Right renal pelvis (tissue), 4 donors: ENCODE data around the gene PNMA8A. TPM values are rescaled to one million over a fixed set of nuclear protein-coding genes. Genes with fewer than 3 reads are reported as not detected.
"Not testable (repeated sequence)": the region's sequence is repeated elsewhere in the genome, so short reads cannot be mapped to it uniquely, and the experiment has no call there.

Experiments used
- DNase-seq, 4 donors: peaks; one replicate each; pipeline ENCODE4 v3.0.0-alpha.2; 2013; ENCODE audit warnings: low read depth in 4 of 4, low spot score in 3 of 4, missing footprints in 1 of 4
- polyA plus RNA-seq, 4 donors: library from polyadenylated mRNA; unstranded; fragments of 120-200 nt; gene quantifications; one replicate each; pipeline ENCODE4 v1.2.1, GENCODE V29; 2013; ENCODE audit not compliant: insufficient read length in 4 of 4

The PNMA8A gene
- polyA plus RNA-seq, 4 donors, result 46.9 to 72.5 (median 54.5) TPM

DNA sequence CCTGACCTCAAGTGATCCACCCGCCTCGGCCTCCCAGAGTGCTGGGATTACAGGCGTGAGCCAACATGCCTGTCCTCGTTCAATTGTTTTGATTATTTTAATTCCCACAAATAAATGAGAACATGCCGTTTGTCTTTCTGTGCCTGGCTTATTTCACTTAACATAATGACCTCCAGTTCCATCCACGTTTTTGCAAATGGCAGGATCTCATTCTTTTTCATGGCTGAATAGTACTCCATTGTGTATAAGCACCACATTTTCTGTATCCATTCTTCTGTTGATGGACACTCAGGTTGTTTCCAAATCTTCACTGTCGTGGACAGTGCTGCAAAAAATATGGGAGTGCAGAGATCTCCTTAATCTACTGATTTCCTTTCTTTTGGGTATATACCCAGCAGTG is 37.9 kb downstream of the PNMA8A start:
- not testable (repeated sequence) for DNase-seq

DNA sequence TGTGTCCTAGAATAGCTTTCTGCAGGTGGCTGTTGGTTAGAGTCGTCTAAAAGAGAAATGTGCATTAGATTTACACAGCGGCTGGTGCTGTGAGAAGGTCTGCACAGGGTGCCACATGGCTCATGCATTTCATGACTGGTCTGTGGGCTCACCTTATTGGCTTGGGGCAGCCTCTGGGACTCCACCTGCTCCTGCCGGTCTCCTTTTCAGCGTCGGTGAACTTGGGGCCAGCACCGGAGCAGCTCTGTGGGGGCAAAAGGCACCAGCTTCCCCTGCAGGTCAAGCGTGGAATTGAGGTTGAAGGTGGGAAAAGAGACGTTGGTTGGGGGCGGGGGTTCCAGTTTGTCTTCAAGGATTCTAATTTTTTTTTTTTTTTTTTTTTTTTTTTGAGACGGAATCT is 39.5 kb downstream of the PNMA8A start:
- DNase-seq, result no peak

DNA sequence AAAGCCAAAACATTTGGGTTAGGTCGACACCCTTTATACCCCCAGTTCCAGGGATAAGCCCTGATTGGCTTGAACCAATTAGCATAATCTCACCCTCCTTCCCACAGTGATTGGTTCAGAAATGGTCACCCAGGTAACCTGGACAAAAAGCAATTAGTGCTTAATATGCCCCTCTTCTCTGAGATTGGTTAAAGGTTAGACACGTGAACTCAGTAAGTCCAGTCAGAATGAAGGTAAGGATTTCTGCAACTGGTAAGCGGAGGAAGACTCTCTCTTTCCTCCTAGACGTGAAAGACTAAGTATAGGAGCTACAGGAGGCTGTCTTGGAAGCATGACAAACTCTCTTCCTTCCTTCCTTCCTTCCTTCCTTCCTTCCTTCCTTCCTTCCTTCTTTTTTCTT is 41.4 kb downstream of the PNMA8A start:
- DNase-seq, result no peak

DNA sequence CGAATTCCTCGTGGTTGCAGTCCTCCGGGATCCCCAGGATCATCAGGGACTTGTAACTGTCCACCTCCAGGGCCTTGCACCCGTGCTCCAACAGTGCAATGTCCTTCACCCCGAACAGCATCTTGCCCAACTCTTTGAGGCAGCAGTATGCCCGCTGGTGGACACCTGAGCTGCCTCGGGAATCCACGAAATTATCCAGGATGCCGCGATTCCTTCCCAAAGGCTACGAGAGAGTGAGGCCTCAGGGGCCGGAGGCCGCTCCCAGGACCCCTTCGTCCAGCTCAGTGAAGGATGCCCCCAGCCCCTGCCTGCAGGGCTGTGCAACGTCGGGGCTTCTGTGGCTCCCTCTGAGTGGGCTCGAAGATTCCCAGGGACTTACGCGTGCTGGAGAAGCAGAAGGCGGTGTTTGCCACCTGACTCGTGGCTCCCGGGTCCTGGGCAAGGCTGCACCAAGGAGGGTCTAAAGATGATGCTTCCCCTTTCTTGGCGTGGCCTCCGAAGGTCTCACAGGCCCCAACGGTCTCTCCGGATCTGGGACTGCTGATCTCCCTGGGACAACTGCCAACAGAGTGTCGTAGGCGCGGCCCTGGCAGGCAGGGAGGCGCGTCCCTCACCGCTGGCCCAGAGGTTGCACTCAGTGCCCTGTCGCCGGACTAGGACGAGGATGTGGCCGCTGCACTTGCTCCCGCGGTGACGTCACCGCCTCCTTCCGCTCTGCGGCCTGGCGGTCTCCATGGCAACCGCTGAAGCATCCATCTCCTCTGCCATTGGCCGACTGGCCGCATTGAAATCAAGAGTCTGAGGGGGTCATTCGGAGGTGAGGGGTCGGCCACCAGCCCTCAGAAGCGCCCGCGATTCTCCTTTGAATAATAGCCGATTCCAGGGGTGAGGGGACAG is 42.9 kb downstream of the PNMA8A start, which contains the start of gene PNMA8C:
Gene PNMA8C (minus strand): TSS at position 698 of the 897 bp plus-strand sequence. CDS start 577 bp downstream, at position 121.
- no peak for DNase-seq

DNA sequence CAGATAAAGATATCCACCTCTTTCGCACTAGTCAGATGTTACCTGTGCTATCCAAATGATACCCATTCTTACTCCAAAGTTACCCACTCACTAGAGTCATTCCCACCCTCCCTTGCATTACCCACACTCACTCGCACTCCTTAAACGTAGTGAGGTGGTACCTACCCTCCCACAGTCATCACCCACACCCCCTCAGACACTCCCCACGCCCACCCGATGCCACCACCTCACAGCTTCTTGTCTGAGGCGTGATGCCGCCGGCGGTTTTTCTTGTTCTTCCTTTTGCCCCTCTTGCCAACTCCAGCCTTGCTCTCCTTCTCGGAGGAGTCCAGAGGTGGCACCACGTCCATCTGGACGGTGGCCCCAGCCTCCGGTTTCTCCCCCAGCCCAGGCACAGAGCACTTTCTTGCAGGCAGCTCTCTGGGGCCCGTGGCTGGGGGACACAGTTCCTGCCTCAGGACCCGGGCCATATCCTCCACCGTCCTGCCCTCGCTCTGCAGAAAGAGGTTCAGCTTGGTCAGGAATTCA is 43.8 kb downstream of the PNMA8A start:
- DNase-seq, result no peak

DNA sequence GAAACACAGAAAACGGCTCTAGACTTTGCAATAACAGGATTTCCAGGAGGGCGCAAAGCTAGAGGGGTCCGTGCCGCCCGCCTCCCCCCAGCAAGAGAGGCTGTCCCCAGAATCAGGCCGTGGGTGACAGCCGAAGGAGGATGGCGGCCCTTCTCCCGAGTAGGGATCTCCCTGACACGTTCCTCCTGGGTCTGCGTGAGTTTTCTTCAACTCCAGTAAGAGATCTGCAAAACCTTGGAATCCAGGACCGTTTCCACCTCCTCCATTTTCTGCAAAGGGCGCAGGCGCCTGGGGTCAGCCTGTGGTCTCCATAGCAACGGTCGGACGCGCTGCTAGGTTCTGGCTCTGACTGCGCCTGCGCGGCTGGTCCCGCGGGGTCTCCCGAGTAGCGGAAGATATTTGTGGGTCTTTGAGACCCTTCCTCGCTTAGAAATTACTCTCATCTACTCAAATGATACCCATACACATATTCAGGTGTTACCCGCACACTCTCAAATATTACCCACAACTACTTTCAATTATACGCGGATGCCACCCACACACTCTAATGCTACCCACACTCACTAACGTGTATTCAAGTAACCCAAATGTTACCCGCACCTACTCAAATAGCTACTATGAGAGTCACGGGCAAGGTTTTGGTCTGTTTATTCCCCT is 44.7 kb downstream of the PNMA8A start:
- peak in 1 of 4 donors; percentile 89 for DNase-seq

DNA sequence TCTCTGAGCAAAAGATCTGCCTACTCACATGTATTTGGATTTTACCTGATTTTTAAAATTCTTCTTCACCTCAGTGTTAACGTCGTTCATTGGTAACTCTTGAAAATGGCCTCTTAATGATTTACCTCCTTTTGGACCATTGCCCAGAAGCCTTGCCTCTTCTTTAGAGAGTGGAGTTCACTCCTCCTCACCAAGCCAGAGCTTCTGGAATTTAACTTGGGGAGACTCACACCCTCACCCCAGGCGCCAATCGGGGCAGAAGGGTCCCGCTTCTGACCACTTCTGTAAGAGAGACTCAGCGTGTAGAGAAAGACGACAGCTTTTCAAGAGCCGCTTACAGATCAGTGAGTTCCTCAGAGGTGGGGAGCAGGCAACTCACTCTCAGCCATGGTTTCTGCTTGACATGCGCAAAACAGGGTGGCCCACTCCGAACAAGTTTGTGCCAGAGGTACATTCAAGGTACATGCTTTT is 45.3 kb downstream of the PNMA8A start:
- DNase-seq, result peak in 1 of 4 donors; percentile 86

DNA sequence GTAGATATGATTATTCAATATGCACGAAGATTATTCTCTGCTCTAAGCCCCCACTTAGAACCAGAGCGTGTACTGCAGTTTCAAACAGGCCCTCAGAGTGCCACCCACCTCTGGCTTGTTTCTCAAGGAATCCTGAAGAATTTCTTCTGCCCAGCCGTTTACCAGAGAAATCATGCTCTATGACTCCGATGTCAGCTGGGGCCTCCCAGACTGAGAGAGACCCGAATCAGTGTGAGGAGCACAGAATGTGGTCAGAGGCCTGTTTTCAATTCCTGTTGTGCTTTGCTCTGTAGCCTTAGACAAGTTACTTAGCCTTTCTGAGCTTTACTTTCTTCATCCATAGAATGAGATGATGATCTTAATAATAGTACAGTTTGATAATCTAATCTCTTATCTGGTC is 48.2 kb downstream of the PNMA8A start:
- no peak for DNase-seq

DNA sequence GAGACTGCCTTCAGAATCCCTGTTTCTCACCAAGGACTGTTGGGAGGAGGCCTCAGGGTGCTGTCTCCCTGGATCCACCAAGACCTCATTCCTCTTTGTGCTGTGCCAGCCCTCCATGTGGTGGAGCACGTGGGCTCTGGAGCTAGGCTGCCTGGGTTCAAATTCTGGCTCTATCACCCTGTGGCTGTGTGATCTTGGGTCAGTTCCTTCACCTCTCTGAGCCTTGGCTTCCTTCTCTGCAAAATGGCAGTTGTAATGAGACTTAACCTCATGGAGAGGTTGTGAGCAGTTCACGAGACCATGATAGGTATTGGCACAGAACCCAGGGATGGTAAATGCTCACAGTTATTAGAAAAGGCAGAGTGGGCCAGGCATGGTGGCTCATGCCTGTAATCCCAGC is 49.0 kb downstream of the PNMA8A start:
- DNase-seq, result no peak

DNA sequence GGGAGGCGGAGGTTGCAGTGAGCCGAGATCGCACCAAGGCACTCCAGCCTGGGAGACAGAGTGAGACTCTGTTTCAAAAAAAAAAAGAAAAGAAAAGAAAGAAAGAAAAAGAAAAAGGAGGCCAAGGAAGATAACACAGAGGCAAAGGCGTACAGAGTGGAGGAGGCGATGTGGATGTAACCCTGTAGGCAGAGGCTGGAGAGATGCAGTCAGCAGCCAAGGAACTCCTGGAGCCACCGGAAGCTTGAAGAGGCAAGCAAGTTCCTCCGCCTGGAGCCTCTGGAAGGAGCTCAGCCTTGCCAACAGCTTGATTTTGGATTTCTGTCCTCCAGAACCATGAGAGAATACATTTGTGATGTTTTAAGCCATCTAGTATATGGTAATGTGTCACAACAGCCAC is 51.3 kb downstream of the PNMA8A start:
- no peak for DNase-seq

Other genes with a start within 250 kb of the PNMA8A start
- under 1 TPM in 1 of 4 donors, not detected in 3; 0.10 TPM for gene IGFL1, start 241.8 kb downstream of the PNMA8A start, polyA plus RNA-seq
- 10 to 100 TPM; 29.8 to 43.2 (median 37.2) TPM for gene HIF3A, start 174.5 kb downstream of the PNMA8A start, polyA plus RNA-seq
- 100 to 1,000 TPM in 2 of 4 donors, 10 to 100 TPM in 2; 90.8 to 110 (median 100) TPM for gene PPP5C, start 124.5 kb downstream of the PNMA8A start, polyA plus RNA-seq
- gene CCDC8, start 58.0 kb downstream of the PNMA8A start, polyA plus RNA-seq, result 10 to 100 TPM; 54.6 to 68.1 (median 58.8) TPM
- gene PNMA8C, start 42.6 kb downstream of the PNMA8A start, polyA plus RNA-seq, result under 1 TPM; 0.41 to 0.80 (median 0.57) TPM
- 1 to 10 TPM; 4.0 to 5.1 (median 4.8) TPM for gene PNMA8B, start 24.3 kb upstream of the PNMA8A start, polyA plus RNA-seq
- 100 to 1,000 TPM; 436 to 442 (median 441) TPM for gene CALM3, start 129.8 kb upstream of the PNMA8A start, polyA plus RNA-seq
- gene PTGIR, start 153.5 kb upstream of the PNMA8A start, polyA plus RNA-seq, result 1 to 10 TPM; 1.5 to 2.6 (median 2.3) TPM
- gene GNG8, start 164.6 kb upstream of the PNMA8A start, polyA plus RNA-seq, result 1 to 10 TPM; 2.4 to 4.7 (median 2.7) TPM
- gene DACT3, start 189.6 kb upstream of the PNMA8A start, polyA plus RNA-seq, result 10 to 100 TPM; 24.2 to 29.1 (median 27.5) TPM
- gene PRKD2, start 245.6 kb upstream of the PNMA8A start, polyA plus RNA-seq, result 10 to 100 TPM; 28.6 to 41.1 (median 39.6) TPM